ELR (cell line): ENCODE data around the gene ITPKB.
"Not testable (repeated sequence)": the region's sequence is repeated elsewhere in the genome, so short reads cannot be mapped to it uniquely, and the experiment has no call there.

Experiments
- DNase-seq: peaks from one replicate; pipeline ENCODE4 v3.0.0-alpha.2; 2015; ENCODE audit warnings: low read depth

The ITPKB gene

DNA sequence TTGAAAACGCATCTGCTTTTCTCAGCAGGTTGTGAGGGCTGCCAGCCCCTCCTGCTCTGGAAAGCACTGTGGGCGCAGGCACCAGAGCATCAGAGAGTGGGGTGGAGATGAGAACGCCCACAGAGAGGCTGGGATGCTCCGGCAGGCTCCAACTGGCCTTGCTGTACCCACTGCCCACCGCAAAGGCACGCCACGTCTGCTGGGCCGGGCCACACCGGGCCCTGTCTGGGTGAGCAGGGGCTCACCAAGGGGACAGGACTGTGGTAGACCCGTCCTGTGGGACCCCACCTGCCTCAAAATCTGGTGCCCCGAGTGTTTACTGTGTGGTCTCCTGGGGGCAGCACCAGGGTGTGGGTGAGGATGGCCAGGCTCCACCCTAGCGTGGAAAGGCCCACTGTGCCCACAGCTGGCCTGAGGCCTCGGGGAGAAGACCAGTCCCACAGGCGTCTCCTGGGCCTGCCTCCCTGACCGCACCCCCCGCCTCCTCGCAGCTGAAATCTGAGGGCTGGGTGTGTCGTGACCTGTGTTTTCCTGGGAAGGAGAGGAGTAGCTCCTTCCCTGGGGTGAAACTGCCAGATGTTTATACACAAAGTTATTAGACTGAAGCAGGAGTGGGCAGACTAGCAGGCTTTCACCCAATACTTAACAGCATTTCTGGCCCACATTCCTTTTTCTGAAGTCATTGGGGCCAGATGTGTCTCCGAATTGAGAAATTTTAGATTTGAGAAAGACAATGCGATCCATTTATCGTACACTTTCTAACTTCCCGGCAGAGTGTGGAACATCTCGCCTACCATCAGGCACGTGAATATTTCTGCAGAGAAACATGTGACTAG, 136.7 kb downstream of the ITPKB start:
- peak; percentile 30 for DNase-seq

DNA sequence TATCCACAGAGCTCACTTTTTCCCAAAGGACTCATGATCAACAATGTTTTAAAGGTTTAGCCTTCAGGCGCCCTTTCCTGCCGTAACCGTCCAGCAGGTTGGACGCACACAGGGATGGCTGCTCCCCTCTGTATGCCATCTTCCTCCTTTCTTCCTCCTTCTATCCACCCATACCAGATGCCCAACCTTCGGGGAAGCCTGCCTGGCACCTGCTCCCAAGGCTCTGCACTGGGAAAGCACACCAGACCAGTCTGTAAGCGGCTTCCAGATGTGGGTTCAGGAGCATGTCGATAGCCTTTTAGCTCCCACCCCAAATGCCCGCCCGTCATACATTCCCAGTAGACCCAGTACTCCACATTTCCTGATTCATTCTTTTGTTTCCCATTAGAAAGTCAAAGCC, 137.6 kb downstream of the ITPKB start:
- DNase-seq: no peak

DNA sequence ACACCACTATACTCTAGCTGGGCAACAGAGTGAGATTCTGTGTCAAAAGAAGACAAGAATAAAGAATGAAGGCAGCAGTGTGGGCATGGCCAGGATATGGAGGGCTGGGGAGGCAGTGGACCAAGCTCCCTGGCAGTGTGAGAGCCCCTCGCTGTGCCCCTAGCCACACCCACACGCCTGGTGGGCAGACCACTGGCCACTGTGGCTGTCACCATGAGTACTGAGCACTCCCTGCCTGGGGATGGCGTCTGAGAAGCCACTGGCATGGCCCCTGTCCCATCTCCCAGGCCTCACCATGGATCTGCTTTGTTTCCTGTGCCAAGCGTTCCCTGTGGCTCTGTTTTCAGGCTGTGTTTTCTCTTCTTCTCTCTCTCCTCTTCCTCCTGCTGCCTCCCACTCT, 138.8 kb downstream of the ITPKB start:
- no peak for DNase-seq

DNA sequence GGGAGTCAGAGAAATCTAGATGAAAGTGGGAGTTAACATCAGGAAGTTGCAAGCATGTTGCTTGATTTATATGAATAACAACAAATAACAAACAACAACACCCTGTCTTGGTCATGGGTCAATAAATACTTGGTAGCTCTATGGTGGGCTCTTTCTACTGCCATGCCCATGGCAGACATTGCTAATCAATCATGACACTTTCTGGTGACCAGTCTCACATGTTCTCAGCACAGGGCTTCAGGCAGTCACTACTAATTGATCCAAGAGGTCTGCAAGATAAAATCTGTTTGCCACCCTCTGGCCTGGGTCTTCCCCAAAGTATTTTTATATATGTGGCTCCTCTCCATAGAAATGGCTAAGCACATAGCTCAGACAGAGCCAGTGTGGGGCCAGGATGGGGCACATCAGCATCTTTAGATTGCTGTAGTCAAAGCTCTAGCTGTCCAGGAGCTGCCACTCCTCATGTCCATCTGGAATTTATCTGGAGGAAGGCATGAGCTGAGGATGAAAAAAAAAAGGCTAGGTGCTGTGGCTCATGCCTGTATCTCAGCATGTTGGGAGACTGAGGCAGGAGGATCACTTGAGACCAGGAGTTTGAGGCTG, 139.3 kb downstream of the ITPKB start:
- DNase-seq: no peak

DNA sequence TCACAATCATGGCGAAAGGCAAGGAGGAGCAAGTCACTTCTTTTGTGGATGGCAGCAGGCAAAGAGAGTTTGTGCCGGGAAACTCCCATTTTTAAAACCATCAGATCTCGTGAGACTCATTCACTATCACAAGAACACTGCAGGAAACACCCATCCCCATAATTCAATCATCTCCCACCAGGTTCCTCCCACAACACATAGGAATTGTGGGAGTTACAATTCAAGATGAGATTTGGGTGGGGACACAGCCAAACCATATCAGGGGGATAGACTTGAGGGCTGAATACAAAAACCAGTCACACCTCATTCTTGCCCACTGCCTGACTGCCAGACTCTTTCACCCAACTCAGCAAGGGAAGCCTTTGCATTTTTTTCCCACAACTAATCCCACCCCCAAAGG, 140.1 kb downstream of the ITPKB start:
- DNase-seq: not testable (repeated sequence)

DNA sequence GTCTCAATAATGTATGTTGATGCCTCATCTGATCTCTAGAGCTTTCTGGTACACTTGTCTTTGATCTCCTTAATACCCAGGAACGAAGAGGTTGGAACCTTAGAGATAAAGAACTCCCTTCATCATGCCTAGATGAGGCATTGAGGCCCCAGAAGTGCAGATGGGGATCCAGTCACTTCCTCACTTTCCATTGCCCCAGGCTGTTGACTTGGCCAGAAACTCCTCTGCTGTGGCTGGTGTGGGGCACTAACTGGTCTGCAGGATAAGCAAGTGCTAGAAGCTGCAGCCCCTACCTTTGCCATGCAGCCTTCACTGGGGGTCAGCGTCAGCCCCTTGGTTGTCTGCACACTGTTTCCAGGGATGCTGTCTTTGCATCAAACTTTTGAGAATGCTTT, 140.6 kb downstream of the ITPKB start:
- peak; percentile 31 for DNase-seq

DNA sequence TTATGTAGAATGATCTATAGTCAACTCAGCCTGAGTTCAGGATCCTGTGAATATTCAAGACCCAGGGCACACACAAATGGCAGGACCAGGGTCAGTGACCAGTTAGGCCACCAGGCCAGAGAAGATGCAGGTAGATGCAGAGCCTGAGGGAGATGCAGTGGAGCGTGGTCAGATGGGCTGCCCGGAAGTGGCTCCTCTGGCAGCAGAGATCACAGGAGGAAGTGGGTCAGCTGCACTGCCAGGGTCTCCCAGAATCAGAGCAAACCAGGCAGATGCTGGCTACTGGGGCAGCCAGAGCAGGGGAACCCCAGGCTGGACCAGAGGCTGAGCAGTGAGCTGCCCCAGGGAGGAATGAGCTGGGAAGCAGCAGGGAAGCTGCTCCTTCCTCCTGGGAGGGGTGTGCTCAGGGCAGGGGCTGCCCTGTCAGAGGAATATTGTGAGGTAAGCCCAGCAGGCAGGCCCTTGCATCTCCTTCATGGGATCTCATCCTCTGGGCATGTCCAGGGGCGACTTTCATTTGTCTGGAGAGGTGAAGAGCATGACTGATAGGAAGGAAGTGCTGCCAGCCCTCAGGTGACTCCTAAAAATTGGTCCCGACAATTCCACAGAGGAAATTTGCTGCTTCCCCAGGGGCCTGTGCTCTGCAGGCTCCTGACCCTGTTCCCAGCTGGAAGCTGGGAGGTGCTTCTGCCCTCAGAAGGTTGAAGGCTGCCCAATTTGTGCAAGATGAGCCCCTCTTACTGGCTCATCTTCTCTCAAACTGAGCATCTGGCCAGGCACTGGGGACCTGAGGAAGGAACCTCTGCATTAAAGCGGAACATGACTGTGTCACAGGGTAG, 141.2 kb downstream of the ITPKB start:
- DNase-seq: no peak

DNA sequence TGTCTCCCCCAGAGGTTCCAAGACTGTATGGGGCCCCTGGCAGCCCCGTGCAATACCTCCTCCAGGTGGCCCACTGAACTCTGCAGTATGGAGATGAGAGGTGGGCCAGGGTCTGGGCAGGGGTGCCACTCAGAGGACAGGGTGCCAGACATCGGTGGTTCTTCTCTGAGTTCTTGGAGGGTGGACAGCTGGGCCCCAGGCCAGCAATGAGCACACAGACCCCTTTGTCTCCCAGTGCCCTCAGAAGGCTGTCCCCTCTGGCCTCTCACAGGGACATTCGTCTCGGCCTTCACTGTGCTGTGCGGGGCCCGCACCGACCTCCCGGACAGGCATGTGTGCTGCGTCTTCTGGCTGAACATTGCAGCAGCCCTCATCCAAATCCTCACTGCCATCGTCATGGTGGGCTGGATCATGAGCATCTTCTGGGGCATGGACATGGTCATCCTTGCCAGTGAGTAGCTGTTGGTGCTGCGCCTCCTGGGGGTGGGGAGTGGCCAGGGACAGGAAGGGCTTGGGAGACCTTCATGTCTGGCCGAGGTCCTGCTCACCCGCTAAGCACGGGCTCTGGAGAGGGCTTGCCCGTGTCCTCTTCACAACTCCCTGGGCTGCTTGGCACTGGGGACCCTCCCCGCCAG, 142.4 kb downstream of the ITPKB start:
- no peak for DNase-seq

DNA sequence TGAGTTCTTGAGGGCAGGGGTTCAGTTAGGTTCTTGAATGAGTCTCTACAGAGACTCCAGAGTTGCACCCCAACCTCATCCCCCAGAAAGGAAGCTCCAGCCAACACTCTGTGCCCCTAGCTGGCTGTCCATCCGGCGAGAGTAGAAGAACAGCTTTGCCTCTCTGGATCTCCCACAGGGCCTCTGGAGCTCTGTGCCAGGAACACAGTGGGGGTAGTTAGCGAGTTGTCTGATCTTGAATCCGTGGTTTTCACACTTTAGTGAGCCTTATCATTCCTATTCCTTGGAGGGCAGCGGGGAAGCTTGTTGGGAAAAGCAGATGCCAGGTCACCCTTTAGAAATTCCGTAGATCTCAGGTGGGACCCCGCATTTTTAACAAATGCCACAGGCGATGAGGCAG, 145.5 kb downstream of the ITPKB start:
- DNase-seq: no peak

DNA sequence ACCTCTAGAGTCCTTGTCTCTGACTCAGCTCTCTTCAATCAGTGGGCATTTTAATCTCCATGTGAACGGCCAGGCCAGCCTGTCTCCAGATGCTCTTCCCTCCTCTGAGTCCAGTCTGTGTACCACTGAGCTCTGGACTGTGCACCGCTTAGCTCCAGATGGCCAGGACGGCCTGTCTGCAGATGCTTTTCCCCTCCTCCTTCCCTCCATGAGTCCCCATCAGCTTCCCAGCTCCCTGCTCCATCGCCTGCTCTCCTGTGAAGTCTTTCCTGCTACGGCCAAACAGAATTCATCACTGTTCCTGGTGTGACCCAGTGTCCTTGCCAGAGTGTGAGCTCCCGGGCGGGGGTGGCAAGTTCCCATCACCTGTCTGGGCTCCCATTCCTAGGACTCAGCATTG, 148.5 kb downstream of the ITPKB start:
- DNase-seq: no peak

DNA sequence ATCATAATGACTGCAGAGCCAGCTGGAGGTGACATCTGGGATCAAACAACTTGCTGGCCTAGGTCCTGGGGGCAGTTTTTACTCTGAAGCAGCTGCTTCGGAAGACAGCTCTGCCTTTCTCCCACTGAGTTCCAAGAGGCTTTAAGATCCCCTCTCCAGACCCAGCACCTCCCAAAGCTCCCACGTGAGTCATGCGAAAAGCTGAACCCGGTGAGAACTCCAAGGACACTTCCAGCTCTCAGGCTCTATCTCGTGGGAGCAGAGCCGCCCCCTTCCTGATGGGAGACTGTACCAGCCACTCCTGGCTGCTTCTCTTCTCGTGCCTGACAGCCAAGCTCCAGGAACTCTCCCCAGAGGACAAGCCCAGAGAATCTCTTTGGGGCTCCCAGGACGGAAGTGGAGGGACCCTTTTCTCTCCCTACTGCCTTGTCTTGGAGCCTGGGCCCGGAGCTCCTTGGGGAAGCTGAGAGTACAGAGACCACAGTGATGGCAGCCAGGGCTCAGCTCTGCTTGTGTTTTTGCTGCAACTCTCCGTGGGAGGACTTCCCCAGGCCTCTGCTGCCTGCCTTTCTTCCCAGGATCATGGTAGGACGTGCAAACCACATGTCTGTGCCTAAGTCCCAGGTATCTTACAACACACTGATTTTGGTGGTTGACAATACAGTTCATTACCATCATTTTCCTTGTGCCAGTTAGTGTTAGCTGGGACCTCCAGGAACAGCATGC, 149.9 kb downstream of the ITPKB start:
- DNase-seq: no peak

DNA sequence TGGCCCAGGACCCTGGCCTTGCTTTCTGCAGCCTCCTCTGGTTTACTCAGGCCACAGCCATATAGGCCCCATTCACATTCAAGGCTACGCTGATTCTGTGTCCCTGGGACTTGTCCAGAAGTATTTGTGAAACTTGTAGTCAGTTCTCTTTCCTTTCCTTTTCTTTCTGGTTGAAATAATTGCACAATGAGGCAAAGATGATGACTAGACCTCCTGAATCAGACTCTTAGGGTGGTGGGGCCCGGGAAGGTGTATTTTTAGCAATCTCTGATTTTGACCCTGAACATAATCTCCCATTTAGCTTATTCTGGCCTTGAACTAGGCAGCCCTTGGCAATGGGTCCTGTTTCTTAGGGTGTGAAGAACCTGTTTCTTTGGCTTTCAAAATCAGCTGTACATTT, 150.6 kb downstream of the ITPKB start:
- DNase-seq: peak; percentile 6

DNA sequence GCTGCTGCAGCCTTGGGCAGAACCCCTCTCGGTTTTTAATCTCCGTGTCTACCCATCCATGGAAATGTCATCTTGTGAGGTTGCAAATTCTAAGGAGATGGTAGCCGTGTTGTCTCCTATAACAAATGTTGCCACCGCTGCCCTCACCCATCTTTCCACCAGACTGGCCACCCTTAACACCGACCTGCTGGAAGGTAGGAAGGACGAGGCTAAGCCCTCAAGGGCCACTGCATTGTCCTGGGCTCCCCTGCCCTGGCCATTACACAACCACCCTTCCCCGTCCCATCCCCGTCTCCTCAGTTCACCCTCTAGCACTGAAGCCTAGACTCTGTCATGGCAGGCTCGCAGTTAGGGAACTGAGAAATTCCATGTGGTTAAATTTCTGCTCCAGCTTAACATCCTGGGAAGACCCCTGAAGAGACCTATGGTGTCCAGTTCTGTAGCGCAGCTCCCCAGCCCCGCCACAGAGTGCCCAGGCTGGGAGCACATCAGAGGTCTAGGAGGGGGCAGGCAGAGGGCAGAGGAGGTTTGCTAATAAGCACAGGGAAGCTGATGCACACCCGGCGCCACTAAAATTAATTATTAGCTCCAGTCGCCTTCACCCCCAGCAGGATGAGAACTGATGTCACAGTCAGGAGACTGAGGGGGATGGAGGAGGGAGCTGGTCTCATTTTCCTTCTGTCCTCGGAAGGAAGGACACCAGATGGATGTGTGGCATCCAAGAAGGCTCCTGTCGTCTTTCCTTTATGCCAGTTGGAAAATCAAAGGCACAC, 152.2 kb downstream of the ITPKB start:
- no peak for DNase-seq

DNA sequence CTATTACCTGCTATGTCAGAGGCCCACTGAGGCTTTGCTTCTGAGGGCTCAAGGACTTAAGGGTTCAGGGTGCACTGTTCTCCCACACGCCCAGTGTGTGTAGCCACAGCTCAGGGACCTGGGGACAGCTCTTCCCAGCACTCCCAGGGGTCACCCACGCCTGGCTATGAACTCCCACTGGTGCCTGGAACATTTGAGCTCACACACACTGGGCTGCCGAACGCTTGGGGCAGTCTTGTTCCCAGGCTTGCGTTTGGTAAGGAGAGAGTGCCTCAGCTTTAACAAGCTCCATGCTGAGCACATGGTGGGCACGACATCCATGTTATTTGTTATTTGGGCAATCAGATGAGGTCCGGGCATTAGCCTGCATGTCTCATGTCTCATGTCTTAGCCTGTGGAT, 153.0 kb downstream of the ITPKB start:
- no peak for DNase-seq

DNA sequence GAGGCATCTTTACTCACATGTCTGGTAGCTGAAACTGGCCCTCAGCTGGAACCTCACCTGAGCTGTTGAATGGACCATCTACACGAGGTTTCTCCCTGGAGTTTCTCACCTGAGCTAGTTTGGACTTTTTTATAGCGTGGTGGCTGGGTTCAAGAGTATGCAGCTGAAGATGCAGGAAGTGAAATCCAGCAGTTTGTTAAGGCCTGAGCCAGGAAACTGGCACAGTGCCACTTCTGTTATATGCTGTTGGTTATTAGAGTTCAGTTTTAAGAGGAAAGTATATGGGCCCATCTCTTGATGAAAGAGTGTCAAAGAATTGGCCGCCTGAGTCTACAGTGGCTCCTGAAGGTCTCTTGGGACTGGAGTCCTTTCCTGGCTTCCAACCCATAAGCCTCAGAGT, 154.9 kb downstream of the ITPKB start:
- DNase-seq: no peak

DNA sequence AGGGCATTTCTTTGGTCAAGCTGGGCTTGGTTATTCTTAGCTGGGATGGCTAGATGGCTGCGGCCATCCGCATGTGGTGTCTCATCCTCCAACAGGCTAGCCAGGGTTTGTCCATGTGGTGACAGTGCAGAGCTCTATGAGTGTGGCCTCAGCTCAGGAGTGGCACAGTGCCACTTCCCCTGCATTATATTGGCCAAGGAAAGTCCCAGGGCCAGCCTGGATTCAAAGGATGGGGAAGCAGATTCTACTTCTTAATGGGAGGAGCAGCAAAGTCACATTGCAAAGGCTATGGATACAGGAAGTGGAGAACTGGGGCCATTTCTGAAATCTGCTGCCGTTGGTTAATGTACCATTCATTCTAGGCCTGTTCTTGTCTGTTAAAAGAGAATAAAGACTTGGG, 156.1 kb downstream of the ITPKB start:
- no peak for DNase-seq
